Activated T-cell treated with anti-CD3 and anti-CD28 coated beads, Interleukin-2, amount 50 U/mL, for 1 hour (primary cell): ENCODE data around the gene TMX2.

Source experiments
- DNase-seq: peaks from one replicate; pipeline ENCODE4 v3.0.0-alpha.2; 2020

Gene TMX2

DNA sequence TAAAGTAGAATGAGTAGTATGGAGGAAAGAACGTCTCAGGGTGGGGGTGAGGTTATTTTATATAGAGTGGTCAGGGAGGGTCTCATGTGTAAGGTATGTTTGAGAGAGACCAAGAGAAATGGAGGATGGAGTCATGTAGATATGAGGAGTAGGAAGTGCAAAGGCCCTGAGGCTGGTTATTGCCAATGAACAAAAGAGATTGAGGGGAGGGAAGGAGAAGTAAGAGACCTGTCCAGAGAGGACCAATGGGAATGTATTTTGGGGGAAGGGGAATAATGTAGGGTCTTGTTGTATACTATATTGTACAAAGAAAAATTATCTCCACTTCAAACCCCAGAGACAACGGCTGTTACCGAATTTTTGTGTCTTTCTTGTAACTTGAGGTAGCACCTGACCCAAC is 59.0 kb downstream of the TMX2 start:
- DNase-seq, result no peak

DNA sequence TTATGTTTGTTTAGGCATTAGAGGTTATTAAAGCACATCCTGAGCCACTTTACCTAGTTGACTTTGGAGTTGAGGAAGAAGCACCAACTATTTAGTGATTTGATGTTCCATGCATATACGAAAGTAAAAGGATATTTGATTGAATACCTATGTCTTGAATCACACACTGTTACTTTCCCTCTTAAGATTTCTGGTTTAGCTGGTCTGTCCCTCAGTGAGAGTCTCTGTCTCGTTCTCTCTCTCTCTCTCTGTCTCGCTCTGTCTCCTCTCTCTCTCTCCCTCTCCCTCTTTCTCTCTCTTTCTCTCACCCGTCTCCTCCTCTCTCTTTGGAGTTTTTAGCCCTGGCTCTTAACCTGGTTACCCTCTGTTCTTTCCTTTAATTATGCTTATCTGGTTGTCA is 60.2 kb downstream of the TMX2 start:
- no peak for DNase-seq

DNA sequence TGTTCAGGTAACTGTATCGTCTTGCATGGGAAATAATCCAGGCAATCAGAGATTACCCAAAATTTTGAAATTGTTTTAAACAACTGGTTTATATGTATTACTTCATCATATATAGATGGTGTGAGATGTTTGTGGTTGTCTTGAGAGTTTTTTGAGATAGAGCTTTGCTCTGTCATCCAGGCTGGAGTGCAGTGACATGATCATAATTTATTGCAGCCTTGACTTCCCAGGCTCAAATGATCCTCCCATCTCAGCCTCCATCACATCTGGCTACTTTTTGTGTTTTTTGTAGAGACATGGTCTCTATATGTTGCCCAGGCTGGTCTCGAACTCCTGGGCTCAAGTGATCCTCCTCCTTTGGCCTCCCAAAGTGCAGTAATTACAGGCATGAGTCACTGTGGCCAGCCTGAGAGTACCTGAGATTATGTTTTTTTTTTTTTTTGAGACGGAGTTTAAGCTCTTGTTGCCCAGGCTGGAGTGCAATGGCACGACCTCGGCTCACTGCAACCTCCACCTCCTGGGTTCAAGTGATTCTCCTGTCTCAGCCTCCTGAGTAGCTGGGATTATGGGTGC is 60.7 kb downstream of the TMX2 start:
- DNase-seq, result no peak

DNA sequence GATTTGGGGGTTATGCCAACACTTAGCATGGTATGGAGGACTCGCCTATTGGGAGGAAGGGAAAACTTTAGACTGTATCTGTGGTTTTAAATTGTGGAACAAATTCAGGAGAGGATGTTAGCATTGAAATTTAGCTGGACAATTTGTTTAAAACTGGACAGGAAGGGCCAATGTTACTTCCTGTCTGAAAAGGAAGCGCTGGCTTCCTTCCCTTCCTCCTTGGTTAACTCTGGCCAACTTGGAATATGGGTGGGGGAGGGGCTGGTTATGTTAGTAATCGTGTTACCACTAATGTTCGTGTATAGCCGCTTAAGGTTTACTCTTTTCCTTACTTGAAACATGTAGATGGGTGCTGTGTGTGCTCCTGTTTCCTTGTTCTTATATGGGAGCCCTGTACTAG is 63.1 kb downstream of the TMX2 start:
- no peak for DNase-seq

DNA sequence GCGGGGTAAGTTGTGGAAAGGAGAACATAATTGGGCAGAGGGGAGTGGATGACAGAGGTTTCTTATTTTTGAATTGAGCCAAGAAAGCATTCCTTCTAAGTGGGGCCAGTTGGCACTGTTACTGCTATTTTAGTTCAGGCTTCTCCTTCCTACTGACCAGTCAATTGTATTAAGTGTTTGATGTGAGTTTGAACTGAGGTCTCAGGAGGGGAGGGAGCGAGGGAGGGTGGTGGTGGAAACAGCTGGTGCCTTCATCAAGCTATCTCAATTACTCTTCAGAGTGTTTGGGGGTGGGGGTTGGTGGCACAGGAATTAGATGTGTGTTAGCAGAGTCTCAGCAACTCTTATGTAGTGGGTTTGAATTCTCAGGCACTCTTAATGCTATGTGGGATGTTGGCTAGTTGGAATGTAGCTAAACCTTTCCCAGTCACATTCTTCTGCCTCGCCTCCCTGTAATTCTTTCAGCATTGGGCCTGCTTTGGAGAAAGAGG is 63.7 kb downstream of the TMX2 start:
- DNase-seq, result no peak

DNA sequence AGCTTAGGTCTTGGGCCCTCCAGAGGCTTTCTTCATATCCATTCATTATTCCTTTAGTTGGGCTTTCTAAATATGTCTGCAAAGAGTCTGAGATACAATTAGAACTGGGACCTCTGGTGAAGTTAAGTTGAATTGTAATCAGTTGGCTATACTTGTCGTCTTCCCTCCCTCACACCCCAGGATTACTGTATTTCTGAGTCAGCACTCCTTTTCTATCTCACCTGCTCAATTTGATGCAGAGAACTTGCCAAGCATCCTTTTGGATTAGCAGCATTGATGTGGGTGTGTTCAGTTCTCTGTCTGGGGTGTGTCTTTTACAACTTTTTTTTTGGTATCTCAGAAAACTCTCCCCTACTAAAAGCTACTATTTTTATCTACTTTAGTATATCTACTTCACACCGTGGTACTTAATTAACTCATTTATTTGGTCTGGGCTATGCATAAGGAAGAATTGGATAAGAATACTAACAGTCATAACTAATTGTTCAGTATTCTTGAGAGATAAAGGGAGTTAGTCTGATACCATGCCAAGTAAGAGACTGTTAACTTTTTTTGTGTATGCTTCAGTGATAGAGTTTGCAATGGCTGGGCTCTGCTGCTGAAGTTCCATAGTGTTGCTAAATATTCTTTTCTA is 64.3 kb downstream of the TMX2 start:
- DNase-seq, result no peak

DNA sequence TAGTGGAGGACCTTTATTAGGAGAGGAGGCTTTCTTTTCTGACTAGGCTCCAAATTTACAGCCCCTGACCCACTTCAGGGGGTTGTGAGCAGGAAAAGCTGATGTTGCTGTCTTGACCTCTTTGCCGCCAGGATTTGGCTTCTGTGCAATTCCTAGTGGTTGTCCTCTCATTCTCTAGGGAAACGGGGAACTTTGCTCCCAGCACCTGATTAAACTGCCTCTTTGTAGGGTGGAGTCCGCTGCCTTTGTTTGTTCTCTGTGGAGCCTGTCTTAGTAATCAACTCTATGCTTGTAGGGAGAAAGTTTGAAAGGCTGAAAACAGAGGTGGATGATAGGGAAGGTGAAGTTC is 65.5 kb downstream of the TMX2 start:
- DNase-seq, result no peak

DNA sequence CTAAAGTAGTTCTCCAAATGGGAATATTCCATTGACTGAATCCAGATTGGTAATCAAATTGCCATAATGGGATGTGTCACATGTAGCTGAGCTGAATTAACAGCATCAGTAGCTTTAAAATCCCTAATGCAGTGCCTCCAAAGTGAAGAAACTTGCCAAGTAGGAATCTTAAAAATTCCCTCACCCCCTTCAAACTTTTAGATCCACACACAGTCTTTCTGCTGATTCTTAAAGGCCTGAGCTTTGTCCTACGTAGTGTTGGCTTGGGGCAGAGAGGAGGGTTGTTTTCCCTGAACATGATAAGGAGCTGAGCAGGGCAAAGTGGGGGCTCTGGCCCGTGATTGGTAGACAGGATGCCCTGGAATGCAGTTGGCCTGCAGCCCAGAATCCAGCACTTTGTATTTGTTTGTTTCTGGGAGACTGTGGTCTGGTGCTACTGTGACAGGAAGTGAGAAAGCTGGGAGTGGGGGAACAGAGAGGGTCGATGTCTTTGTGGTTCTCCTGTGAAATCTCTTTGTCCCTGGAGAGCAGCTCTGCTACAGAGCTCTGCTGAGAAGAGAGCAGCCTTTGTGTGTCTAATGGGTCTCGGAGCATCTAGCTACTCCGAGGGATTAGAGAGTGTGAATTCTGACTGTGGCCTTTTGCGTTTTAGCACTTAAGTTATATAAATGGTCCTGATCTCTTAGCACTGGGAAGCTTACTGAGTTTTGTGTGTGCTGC is 66.1 kb downstream of the TMX2 start:
- DNase-seq, result no peak

DNA sequence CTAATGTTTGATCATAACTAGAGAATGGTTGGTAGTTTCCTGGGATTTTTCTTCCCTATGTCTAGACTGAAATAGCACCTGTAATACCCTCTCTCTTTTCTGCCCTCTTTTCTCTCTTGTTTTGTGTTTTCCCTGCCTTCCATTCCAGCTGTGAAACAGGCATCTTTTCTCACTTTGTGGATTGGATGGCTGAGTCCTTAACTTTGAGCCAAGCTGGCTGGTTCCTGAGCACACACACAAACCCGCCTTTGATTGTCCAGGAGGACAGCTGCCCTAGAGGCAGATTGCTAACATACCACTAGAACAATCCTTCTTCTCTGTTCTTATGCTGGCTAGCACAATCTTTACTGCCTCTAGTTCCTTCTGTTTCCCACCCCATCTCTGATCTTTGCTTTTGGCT is 66.9 kb downstream of the TMX2 start:
- DNase-seq, result no peak

DNA sequence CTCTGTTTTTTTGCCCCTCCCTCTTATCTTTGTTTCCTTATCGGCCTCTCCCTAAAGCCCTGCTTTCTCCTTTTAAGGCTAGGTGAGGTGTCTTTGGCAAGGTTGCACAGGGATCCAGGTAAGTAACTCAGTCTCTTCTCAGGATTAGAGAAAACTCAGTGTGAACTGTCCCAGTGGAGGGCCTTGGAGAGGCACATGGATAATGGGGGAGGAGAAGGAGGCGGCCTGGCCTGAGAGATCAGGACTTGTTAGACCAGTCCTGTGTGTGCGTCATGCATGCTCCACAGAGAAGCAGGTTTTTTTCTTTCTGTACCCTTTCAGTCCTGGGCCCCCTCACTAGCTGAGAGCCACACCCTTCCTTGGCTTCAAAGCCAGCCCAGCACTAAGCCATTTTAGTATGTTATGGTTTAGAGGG is 69.1 kb downstream of the TMX2 start:
- no peak for DNase-seq

DNA sequence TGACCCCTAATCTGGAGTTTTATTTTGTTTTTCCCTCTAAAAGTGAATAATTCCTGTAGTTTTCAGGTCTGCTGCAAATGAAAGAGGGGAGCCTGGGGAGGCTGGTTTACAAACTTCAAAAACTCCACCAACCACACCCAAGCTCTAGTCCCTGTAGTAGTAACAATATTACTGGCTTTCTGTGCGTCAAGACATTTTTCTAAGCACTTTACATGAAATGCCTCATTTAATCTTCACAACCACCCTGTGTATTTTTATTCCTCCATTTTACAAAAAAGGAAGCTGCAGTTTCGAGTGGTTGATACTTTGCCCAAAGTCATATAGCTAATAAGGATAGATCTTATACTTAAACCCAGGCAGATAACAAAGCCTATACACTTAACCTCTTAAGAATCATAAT is 72.7 kb downstream of the TMX2 start:
- no peak for DNase-seq

DNA sequence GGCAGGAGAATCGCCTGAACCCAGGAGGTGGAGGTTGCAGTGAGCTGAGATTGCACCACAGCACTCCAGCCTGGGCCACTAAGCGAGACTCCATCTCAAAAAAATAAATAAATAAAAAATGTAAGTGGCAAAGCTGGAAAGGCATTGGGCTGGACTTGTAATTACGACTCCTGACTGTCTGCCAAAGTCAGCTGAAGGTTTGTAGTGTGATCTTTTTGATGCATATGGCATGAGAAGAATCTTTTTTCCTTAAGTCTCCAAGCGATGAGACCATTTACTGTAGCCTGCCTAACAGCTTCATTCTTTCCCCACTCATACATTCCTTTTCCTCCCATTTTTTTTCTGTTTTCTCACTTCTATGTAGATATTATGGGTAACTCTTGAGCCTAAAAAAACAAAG is 74.0 kb downstream of the TMX2 start:
- no peak for DNase-seq

DNA sequence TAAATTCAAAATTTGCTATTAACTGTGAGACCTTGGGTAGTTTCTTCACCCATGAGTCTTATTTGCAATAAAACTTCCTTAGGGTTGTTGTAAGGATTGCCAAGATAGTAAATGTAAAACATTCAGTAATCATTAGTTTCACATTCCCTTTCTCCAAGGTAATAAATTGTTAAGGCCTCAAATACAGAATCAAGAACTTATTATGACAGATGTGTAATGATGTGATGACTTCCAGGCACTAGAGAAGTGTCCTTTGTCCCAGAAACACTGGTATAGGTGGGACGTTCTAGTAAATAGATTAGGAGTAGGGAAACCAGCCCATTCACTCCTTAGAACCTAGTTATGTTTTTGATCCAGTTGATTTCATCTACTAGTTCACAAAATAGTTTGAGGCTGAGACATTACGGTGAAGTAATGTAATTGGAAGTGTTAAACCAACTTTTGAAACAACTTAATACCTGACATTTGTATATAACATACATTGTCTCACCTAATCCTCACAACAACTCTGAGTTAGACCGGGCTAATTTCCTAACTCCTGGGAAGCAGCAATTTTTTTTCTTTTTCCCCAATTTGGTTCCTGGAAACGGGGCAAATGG is 74.7 kb downstream of the TMX2 start:
- no peak for DNase-seq

DNA sequence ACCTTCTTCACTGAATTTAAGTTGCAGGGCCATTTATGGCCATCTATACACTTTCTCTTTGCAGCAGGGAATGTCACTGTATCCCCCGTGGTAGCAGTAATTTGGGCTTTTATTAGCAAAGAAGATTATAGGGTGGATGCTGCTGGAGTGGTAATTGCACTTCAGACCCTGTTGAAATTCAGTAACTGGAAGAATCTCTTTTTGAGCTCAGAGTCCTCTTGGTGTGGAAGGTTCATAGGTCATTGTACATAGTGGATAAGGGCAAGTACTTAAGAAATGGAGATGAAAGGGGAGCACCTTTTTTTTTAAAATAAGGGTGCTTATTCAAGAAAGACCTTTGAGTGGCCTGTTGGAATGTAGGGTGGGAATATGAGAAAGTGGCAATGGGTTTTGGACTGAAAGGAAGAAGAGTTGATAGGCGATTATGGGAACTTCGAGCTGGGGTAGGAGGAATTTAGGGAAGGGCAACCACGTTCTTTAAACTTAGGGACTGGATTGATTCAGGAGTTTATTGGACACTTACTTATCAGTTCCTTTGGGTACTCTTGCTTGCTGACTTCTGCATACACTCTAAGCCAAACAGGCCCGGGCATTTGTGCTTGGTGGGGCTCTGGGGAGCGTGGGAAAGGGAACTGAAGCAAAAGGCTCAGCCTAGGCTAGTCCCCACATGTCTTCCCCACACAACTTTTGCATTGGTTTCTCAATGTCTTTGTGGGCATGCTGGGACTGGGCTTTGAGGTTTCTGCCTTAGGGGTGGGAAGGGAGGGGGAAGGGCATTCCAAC is 75.7 kb downstream of the TMX2 start:
- DNase-seq, result no peak

DNA sequence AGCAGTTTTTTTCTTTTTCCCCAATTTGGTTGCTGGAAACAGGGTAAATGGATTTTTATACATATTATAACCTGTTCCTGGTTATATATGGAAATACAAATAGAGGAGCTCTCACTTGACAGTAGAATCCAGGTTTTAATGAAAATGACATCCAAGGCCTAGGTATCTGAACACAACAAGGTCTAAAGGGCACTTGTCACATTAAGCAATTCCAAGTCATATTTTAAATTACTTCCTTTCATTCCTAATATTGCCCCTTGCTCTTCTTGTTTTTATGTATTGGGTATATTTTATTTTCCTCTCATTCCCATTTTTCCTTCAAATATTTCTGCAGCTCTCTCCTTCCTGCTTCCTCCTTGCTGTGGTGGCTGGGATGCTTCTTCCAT is 76.3 kb downstream of the TMX2 start:
- DNase-seq, result no peak
